ENCODE results near the gene ANKRD33B. TPM values are rescaled to one million over a fixed set of nuclear protein-coding genes. Genes with fewer than 3 reads are reported as not detected.
A peak's percentile ranks its signal among the peaks of the same experiment; 100 is the strongest.

The ANKRD33B gene
- total and polyA plus RNA-seq, 2 of the 8 experiments (the other 6 are each of a cell fraction or from before 2014, with no cell fraction given), result 6.9 to 20.6 TPM

DNA sequence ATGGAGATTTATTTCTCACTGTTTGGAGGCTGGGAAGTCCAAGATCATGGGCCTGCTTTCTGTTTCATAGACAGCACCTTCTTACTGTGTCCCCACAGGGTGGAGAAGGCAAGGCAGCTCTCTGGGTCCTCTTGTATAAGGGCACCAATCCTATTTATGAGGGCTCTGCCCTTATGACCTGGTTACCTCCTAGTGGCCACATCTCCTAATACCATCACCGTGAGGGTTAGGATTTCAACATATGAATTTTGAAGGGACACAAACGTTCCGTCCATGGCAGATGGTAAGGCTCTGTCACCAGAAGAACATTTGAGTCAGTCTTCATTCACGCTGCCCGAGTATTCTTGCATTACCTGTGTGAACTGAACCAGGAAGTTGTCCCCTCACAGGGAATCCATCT is 48.4 kb downstream of the ANKRD33B start:
- no peak for DNase-seq (ENCODE audit: low read depth in 1 of 2, low spot score in 2 of 2)
- CTCF ChIA-PET (ENCODE audit: partially characterized antibody), result interaction anchor here (0.8 to 7.3 kb wide), 6 partner anchors 14 to 170 kb away, joined by 3 to 53 read pairs (median 4); no protein-coding TSS in a partner anchor

More for the DNA sequence above, 48.4 kb downstream of the ANKRD33B start:
- no peak overlapping the region for H2BK120ac ChIP-seq (replicated peaks; ENCODE audit: low read depth, low read length)
- H3K4ac ChIP-seq (replicated peaks; ENCODE audit: insufficient read length, low read depth, low read length), result no peak overlapping the region
- no peak overlapping the region for H3K56ac ChIP-seq (replicated peaks; ENCODE audit: insufficient read length, low read depth, low read length)
- no peak for FAIRE-seq
- H3K14ac ChIP-seq (ENCODE audit: insufficient read length), result no peak overlapping the region
- no peaks in the 10 kb centered on the region for H3K36me3 ChIP-seq (ENCODE audit: control insufficient read depth in 2 of 4, insufficient read depth in 4 of 4, low read length in 3 of 4)
- no peaks in the 10 kb centered on the region for H3K79me1 ChIP-seq (ENCODE audit: low read depth, low read length)
- no peaks in the 10 kb centered on the region for H3K27me3 ChIP-seq (replicated peaks in 1 of 4; ENCODE audit: control insufficient read depth in 3 of 4, extremely low read depth in 1 of 4, insufficient read depth in 3 of 4, low read length in 3 of 4)
- H3K27ac ChIP-seq (ENCODE audit: low read depth, low read length), result no peak overlapping the region
- H3K4me1 ChIP-seq (replicated peaks in 1 of 4; ENCODE audit: control insufficient read depth in 3 of 4, insufficient read depth in 4 of 4, low read length in 3 of 4), result peaks cover 4 to 25% (median 13%) of the 10 kb centered on the region in 4 experiments; a peak in 6 of 7 replicates
- no peak for TF ChIP-seq TAF1 (IDR thresholded peaks at IDR 0.05; ENCODE audit: low read depth, low read length)
- TF ChIP-seq MAFK (IDR thresholded peaks at IDR 0.05; ENCODE audit: low read depth, low read length), result no peak
- no peak for TF ChIP-seq POLR2AphosphoS5 (IDR thresholded peaks at IDR 0.05; ENCODE audit: low read depth, low read length)
- no peak for TF ChIP-seq EZH2 (IDR thresholded peaks at IDR 0.05; ENCODE audit: low read depth, low read length, severe bottlenecking)
- TF ChIP-seq SRF (IDR thresholded peaks at IDR 0.05; ENCODE audit: low read depth, low read length), result no peak
- TF ChIP-seq ASH2L (IDR thresholded peaks at IDR 0.05; ENCODE audit: low read length), result no peak
- TF ChIP-seq RNF2 (IDR thresholded peaks at IDR 0.05; ENCODE audit: borderline replicate concordance, low read depth, low read length, missing control alignments, poor library complexity, severe bottlenecking), result no peak
- TF ChIP-seq FOSL1 (IDR thresholded peaks at IDR 0.05; ENCODE audit: insufficient read depth, low read depth, low read length), result no peak
- TF ChIP-seq SIX5 (IDR thresholded peaks at IDR 0.05; ENCODE audit: low read depth, low read length), result no peak
- TF ChIP-seq CHD1 (IDR thresholded peaks at IDR 0.05; ENCODE audit: low read depth, low read length), result no peak
- H2BK12ac ChIP-seq (ENCODE audit: low read depth, low read length), result no peak overlapping the region
- H3K9ac ChIP-seq (replicated peaks in 1 of 4; ENCODE audit: extremely low read depth in 1 of 4, low read depth in 3 of 4, low read length in 3 of 4), result no peak overlapping the region
- no peak overlapping the region for H2BK5ac ChIP-seq (ENCODE audit: low read depth, low read length)
- H4K91ac ChIP-seq (replicated peaks; ENCODE audit: insufficient read length, low read length), result no peak overlapping the region
- no peak overlapping the region for H2AK5ac ChIP-seq (ENCODE audit: low read depth, low read length)
- 72% methylated on average over 5 of the region's 5 CpGs; no CpG with 5 or more reads in 1 of the 2 experiments for WGBS, 2 experiments (ENCODE audit: extremely low coverage in 1 of 2, insufficient coverage in 1 of 2, insufficient read length in 1 of 2, insufficient replicate concordance in 2 of 2, low coverage in 1 of 2, low lambda C conversion rate in 2 of 2, missing lambda C conversion rate in 1 of 2)
- no peaks in the 10 kb centered on the region for H4K20me1 ChIP-seq (replicated peaks in 1 of 2; ENCODE audit: control insufficient read depth in 1 of 2, insufficient read depth in 2 of 2, low read length in 2 of 2)
- peak overlapping the region in 1 of 2 experiments; percentile 23; a peak in 1 of 4 replicates for H3K4me2 ChIP-seq (ENCODE audit: insufficient read depth in 1 of 2, low read depth in 2 of 2, low read length in 2 of 2)
- H4K8ac ChIP-seq (ENCODE audit: extremely low read depth, insufficient read depth, low read length), result no peak overlapping the region; the same call in 1 of the 2 replicates
- no peak overlapping the region for H2AFZ ChIP-seq (ENCODE audit: low read length)
- POLR2A ChIA-PET (ENCODE audit: partially characterized antibody), result no interaction called here
- H4K5ac ChIP-seq (ENCODE audit: insufficient read length, low read depth, low read length), result no peak overlapping the region
- H3K4me3 ChIP-seq (ENCODE audit: extremely low read depth in 1 of 4, insufficient read depth in 2 of 4, low read depth in 3 of 4, low read length in 4 of 4), result no peak overlapping the region
- no peaks in the 10 kb centered on the region; the same call in 1 of the 2 replicates for H3K23me2 ChIP-seq (ENCODE audit: low read depth, low read length)
- no peak overlapping the region for H2BK15ac ChIP-seq (ENCODE audit: low read length)
- H3K23ac ChIP-seq (ENCODE audit: insufficient read length), result no peak overlapping the region
- no peak overlapping the region for H2BK20ac ChIP-seq (ENCODE audit: low read length)
- no peaks in the 10 kb centered on the region for H3K79me2 ChIP-seq (ENCODE audit: control insufficient read depth in 1 of 2, insufficient read depth in 2 of 2, low read length in 2 of 2)
- no peaks in the 10 kb centered on the region for H3K9me3 ChIP-seq (ENCODE audit: insufficient read depth in 2 of 2, low read depth in 1 of 2, low read length in 1 of 2)
- no peak overlapping the region for H3K18ac ChIP-seq (ENCODE audit: extremely low read depth, low read length)
